Prostate gland (tissue), 2 donors: Measurements from ENCODE around the gene TACR2. TPM values are rescaled to one million over a fixed set of nuclear protein-coding genes. Genes with fewer than 3 reads are reported as not detected.

Source experiments
- DNase-seq: peaks from one replicate; pipeline ENCODE4 v3.0.0-alpha.2; 2019; ENCODE audit warnings: low spot score
- H3K27ac ChIP-seq, 2 donors: fragments of 200-600 bp; sonication (generic); 2 replicates each; pipeline ENCODE4 v1.5.1; 2017 to 2019
- H3K27me3 ChIP-seq: fragments of 200-600 bp; sonication (generic); replicated peaks from 2 replicates; pipeline ENCODE4 v1.5.1; 2019; ENCODE audit not compliant: insufficient read depth
- H3K36me3 ChIP-seq, 2 donors: fragments of 200-600 bp; sonication (generic); 1 replicate in 1 of 2; 2 replicates in 1 of 2; pipeline versions ENCODE4 v1.5.1 to v1.8.1; 2017 to 2019
- H3K4me1 ChIP-seq: fragments of 200-600 bp; sonication (generic); replicated peaks from 2 replicates; pipeline ENCODE4 v1.5.1; 2019
- H3K4me3 ChIP-seq, 2 donors: fragments of 200-600 bp; sonication (generic); 2 replicates each; pipeline ENCODE4 v1.5.1; 2017 to 2019
- H3K9me3 ChIP-seq: fragments of 200-600 bp; sonication (generic); 2 replicates; pipeline ENCODE4 v1.5.1; 2017
- CTCF ChIP-seq, 4 experiments: fragments of 200-600 bp in 2 of 4; fragments of 450-650 bp in 2 of 4; sonication (generic) in 2 of 4; IDR thresholded peaks; 1 replicate in 3 of 4; 2 replicates in 1 of 4; pipeline ENCODE4 v1.5.1; 2016 to 2019; ENCODE audit warnings: antibody characterized with exemption in 4 of 4, mild to moderate bottlenecking in 2 of 4, moderate library complexity in 2 of 4
- POLR2A ChIP-seq: fragments of 450-650 bp; IDR thresholded peaks from one replicate; pipeline ENCODE4 v1.6.1; 2016; ENCODE audit warnings: antibody characterized with exemption, mild to moderate bottlenecking
- POLR2AphosphoS5 ChIP-seq: sonication (generic); formaldehyde crosslinking; IDR thresholded peaks from one replicate; pipeline ENCODE4 v1.6.1; 2017; ENCODE audit warnings: antibody characterized with exemption
- WGBS: methylation state at CpG from one replicate; pipeline ENCODE4 v1.1.5; 2018; 5-methylcytosine and 5-hydroxymethylcytosine counted together
- intact Hi-C: fragments of 100-400 bp; cut with DNase I; formaldehyde crosslinking; loops from one replicate; pipeline ENCODE4 v1.14.2; 2022
- total RNA-seq, 2 donors: library from RNA; depleted of rRNA; stranded (reverse); fragments of >200 nt; gene quantifications; one replicate each; pipeline ENCODE4 v1.1.0, GENCODE V29; 2016

The TACR2 gene
- total RNA-seq, 2 donors from 2014 or later = 0.77 to 2.4 TPM

- no peaks in the 10 kb centered on the region for H3K27me3 ChIP-seq
- intact Hi-C loops = no loop called here
- no peak overlapping the region for H3K4me3 ChIP-seq
- H3K4me1 ChIP-seq = no peaks in the 10 kb centered on the region
- H3K27ac ChIP-seq = no peak overlapping the region
- DNase-seq = no peak
- TF ChIP-seq POLR2AphosphoS5 (no peak), CTCF (IDR thresholded peaks at IDR 0.05) (no peak), POLR2A (no peak)
- H3K36me3 ChIP-seq = no peaks in the 10 kb centered on the region
- 93% methylated on average over 13 of the region's 14 CpGs for WGBS
- H3K9me3 ChIP-seq = no peaks in the 10 kb centered on the region
Observed at GRCh38 chr10:69435966-69436520, 19.3 kb upstream of the TACR2 start.

- H3K9me3 ChIP-seq = no peaks in the 10 kb centered on the region
- TF ChIP-seq POLR2A = no peak
- no peak for TF ChIP-seq CTCF (IDR thresholded peaks at IDR 0.05)
- TF ChIP-seq POLR2AphosphoS5 = no peak
- no peak overlapping the region for H3K27ac ChIP-seq
- no peak overlapping the region for H3K4me3 ChIP-seq
- intact Hi-C loops = no loop called here
- WGBS = 98% methylated on average over 7 of the region's 11 CpGs
- no peaks in the 10 kb centered on the region for H3K27me3 ChIP-seq
- H3K36me3 ChIP-seq = no peaks in the 10 kb centered on the region
- no peaks in the 10 kb centered on the region for H3K4me1 ChIP-seq
- DNase-seq = no peak
Observed at GRCh38 chr10:69434926-69435325, 18.2 kb upstream of the TACR2 start.

- TF ChIP-seq POLR2AphosphoS5 (no peak), CTCF (IDR thresholded peaks at IDR 0.05) (no peak), POLR2A (no peak)
- intact Hi-C loops = no loop called here
- DNase-seq = no peak
- Histone ChIP-seq H3K27me3 (no peaks in the 10 kb centered on the region), H3K9me3 (no peaks in the 10 kb centered on the region), H3K27ac (no peak overlapping the region), H3K4me1 (no peaks in the 10 kb centered on the region), H3K4me3 (no peak overlapping the region), H3K36me3 (no peaks in the 10 kb centered on the region)
- WGBS = 84% methylated on average over 2 of the region's 2 CpGs
Observed at GRCh38 chr10:69434169-69434568, 17.5 kb upstream of the TACR2 start.

- DNase-seq = no peak
- TF ChIP-seq CTCF (IDR thresholded peaks at IDR 0.05) (no peak), POLR2A (no peak), POLR2AphosphoS5 (no peak)
- H3K4me3 ChIP-seq = no peak overlapping the region
- 69% methylated on average over 8 of the region's 8 CpGs for WGBS
- intact Hi-C loops = loop anchor here (5.0 kb wide), 1 partner anchor 79 kb away; no protein-coding TSS in a partner anchor
- H3K27ac ChIP-seq = no peak overlapping the region
- no peaks in the 10 kb centered on the region for H3K4me1 ChIP-seq
- H3K36me3 ChIP-seq = no peaks in the 10 kb centered on the region
- H3K27me3 ChIP-seq = no peaks in the 10 kb centered on the region
- no peaks in the 10 kb centered on the region for H3K9me3 ChIP-seq
Observed at GRCh38 chr10:69428165-69428564, 11.4 kb upstream of the TACR2 start.

- H3K36me3 ChIP-seq = no peaks in the 10 kb centered on the region
- no peaks in the 10 kb centered on the region for H3K4me1 ChIP-seq
- intact Hi-C loops = loop anchor here (5.0 kb wide), 1 partner anchor 81 kb away; no protein-coding TSS in a partner anchor
- no peak for DNase-seq
- no peaks in the 10 kb centered on the region for H3K27me3 ChIP-seq
- no peak for TF ChIP-seq CTCF (IDR thresholded peaks at IDR 0.05)
- no peak for TF ChIP-seq POLR2AphosphoS5
- TF ChIP-seq POLR2A = no peak
- peak overlapping the region; percentile 48 to 54 for H3K27ac ChIP-seq
- H3K4me3 ChIP-seq = no peak overlapping the region
- 74% methylated on average over 4 of the region's 4 CpGs for WGBS
- H3K9me3 ChIP-seq = no peaks in the 10 kb centered on the region
Observed at GRCh38 chr10:69426376-69426727, 9.6 kb upstream of the TACR2 start.
